ENCODE data around the gene CAMKK1. TPM values are rescaled to one million over a fixed set of nuclear protein-coding genes. Genes with fewer than 3 reads are reported as not detected.
A peak's percentile ranks its signal among the peaks of the same experiment; 100 is the strongest.

Gene CAMKK1
- 3.6 TPM for total RNA-seq

DNA sequence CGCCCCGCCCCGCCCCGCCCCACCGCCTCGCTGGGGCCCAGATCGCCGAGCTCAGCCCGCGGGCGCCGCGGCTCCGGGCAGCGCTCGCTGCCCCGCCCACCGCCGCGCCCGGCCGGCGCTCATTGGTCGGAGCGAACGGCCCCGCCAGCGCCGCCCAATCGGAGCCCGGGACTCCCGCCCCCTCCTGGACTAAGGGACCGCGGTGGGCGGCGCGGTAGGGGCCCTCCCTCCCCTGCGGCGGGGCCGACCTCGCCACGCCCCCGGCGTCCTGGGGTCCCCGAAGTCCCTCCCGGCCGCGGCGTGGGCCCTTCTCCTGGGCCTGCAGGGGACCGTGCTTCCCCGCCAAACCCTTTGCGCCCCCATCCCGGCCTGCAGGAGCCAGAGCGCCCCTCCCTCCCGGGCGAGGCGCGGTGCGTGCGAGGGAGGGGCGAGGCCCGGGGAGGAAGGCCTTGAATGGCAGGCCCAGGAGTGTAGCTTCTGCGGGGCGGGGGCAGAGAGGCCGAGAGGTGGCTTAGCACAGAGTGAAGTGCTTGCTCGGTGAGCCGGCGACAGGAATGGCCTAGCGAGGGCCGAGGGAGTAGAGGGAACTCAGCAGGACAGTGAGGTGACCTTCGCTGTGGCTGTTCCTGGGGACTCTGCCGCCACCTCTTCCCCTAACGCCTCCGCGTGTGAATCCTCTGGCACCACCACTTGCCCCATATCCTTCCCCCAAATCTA lies at the start of gene CAMKK1:
TSS of gene CAMKK1 (minus strand) at position 51 of the 717 bp plus-strand sequence. CDS start 7,366 bp downstream, outside the sequence.
- H3K9me3 ChIP-seq = no peaks in the 10 kb centered on the region
- DNase-seq (ENCODE audit: low spot score in 2 of 2) = peak; percentile 54 to 91
- TF ChIP-seq, protein P1, sequence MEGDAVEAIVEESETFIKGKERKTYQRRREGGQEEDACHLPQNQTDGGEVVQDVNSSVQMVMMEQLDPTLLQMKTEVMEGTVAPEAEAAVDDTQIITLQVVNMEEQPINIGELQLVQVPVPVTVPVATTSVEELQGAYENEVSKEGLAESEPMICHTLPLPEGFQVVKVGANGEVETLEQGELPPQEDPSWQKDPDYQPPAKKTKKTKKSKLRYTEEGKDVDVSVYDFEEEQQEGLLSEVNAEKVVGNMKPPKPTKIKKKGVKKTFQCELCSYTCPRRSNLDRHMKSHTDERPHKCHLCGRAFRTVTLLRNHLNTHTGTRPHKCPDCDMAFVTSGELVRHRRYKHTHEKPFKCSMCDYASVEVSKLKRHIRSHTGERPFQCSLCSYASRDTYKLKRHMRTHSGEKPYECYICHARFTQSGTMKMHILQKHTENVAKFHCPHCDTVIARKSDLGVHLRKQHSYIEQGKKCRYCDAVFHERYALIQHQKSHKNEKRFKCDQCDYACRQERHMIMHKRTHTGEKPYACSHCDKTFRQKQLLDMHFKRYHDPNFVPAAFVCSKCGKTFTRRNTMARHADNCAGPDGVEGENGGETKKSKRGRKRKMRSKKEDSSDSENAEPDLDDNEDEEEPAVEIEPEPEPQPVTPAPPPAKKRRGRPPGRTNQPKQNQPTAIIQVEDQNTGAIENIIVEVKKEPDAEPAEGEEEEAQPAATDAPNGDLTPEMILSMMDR (IDR thresholded peaks at IDR 0.05) = no peak
- peak within 1 kb of the TSS; percentile 66 to 73 for H3K27ac ChIP-seq
- peaks cover 20 to 52% of the 10 kb centered on the region in 2 donors for H3K4me1 ChIP-seq
- H3K27me3 ChIP-seq = no peaks in the 10 kb centered on the region
- peak within 1 kb of the TSS; percentile 83 to 87 for H3K4me3 ChIP-seq
- no peaks in the 10 kb centered on the region for H3K36me3 ChIP-seq
- intact Hi-C loops (cut with DNase I) = loop anchor here (5.0 kb wide), 2 partner anchors 46 to 249 kb away; partner anchors contain the start of genes CYB5D2, NCBP3 and ZZEF1

- intact Hi-C loops (cut with DNase I) = no loop called here
- TF ChIP-seq, protein P1 (IDR thresholded peaks at IDR 0.05) = no peak
These were observed 48.3 kb upstream of the CAMKK1 start for GRCh38 chr17:3940965-3941698.

DNA sequence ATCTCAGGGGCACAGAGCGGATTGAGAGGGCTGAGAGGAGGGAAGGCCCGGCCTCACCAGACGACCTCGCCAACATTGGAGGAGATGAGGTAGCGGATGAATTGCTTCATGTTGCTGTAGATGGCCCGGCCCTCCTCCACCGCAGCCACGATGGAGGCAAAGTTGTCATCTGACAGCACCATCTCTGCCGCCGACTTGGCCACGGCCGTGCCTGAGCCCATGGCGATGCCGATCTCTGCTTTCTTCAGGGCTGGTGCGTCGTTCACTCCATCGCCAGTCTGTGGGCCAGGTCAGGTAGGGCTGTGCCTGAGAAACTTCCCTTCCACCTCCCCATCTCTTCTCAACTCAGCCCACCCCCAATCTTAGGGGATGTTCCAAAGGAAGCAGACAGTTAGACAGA lies 44.5 kb upstream of the CAMKK1 start:
- Histone ChIP-seq H3K27ac (no peak overlapping the region), H3K4me3 (no peak overlapping the region), H3K27me3 (no peaks in the 10 kb centered on the region), H3K4me1 (no peaks in the 10 kb centered on the region), H3K9me3 (no peaks in the 10 kb centered on the region), H3K36me3 (peaks cover 37 to 54% of the 10 kb centered on the region in 2 donors)
- TF ChIP-seq, protein P1 (IDR thresholded peaks at IDR 0.05) = no peak
- intact Hi-C loops (cut with DNase I) = no loop called here
- no peak for DNase-seq (ENCODE audit: low spot score in 2 of 2)

More at GRCh38 chr17:3940965-3941698, 48.3 kb upstream of the CAMKK1 start:
- Histone ChIP-seq H3K27me3 (no peaks in the 10 kb centered on the region), H3K36me3 (peaks cover 38 to 51% of the 10 kb centered on the region in 2 donors), H3K9me3 (no peaks in the 10 kb centered on the region), H3K27ac (no peak overlapping the region), H3K4me1 (no peaks in the 10 kb centered on the region), H3K4me3 (no peak overlapping the region)
- no peak for DNase-seq (ENCODE audit: low spot score in 2 of 2)

DNA sequence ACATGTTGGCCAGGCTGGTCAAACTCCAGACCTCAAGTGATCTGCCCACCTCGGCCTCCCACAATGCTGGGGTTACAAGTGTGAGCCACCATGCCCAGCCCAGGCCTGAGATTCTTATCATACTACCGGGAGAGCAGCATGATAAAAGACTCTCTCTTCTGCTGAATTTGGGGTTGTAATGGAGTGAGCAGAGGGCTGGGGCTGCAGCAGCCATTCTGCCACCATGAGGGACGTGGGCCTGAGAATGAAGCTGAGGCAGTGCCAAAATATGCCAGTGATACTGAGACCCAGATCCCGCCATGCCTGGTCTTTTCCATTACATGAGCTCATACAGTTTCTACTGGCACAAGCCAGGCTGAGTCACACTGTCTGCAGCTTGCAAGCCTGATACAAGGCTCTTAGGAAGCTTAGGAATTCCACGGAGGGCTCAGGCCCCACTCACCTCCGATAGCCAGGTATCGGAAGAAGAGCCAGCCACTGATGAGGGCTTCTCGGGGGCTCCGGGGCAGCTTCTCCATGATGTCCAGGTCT lies 43.0 kb upstream of the CAMKK1 start:
- no peak for DNase-seq (ENCODE audit: low spot score in 2 of 2)
- Histone ChIP-seq H3K36me3 (peaks cover 29 to 41% of the 10 kb centered on the region in 2 donors), H3K4me1 (no peaks in the 10 kb centered on the region), H3K27me3 (no peaks in the 10 kb centered on the region), H3K27ac (no peak overlapping the region), H3K4me3 (no peak overlapping the region), H3K9me3 (no peaks in the 10 kb centered on the region)
- TF ChIP-seq, protein P1 (IDR thresholded peaks at IDR 0.05) = no peak
- intact Hi-C loops (cut with DNase I) = no loop called here

DNA sequence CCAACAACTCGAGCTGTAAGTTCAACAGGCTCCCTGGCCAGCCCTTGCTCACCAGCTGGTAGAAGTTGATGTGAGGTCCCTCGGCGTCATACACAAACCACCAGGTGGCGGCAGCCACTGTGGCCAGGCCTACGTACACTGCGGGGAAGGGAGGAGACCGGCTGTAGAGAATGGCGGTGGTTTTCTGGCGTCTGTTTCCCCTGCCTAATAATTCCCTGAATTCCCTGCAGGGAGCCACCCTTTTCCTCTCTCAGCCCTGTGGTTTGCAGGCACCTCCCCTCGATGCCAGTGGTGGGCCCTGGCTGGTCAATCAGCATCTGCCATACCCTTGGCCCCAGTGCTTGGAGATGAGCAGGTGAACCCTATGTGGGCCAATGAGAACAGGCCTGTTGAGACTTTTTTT lies 42.3 kb upstream of the CAMKK1 start:
- intact Hi-C loops (cut with DNase I) = no loop called here
- Histone ChIP-seq H3K4me3 (no peak overlapping the region), H3K27me3 (no peaks in the 10 kb centered on the region), H3K9me3 (no peaks in the 10 kb centered on the region), H3K36me3 (peaks cover 27 to 37% of the 10 kb centered on the region in 2 donors), H3K4me1 (no peaks in the 10 kb centered on the region), H3K27ac (no peak overlapping the region)
- no peak for DNase-seq (ENCODE audit: low spot score in 2 of 2)
- TF ChIP-seq, protein P1 (IDR thresholded peaks at IDR 0.05) = peak; percentile 19 to 53 (median 44)
